ENCODE measurements around the gene DENND1A.

DNA sequence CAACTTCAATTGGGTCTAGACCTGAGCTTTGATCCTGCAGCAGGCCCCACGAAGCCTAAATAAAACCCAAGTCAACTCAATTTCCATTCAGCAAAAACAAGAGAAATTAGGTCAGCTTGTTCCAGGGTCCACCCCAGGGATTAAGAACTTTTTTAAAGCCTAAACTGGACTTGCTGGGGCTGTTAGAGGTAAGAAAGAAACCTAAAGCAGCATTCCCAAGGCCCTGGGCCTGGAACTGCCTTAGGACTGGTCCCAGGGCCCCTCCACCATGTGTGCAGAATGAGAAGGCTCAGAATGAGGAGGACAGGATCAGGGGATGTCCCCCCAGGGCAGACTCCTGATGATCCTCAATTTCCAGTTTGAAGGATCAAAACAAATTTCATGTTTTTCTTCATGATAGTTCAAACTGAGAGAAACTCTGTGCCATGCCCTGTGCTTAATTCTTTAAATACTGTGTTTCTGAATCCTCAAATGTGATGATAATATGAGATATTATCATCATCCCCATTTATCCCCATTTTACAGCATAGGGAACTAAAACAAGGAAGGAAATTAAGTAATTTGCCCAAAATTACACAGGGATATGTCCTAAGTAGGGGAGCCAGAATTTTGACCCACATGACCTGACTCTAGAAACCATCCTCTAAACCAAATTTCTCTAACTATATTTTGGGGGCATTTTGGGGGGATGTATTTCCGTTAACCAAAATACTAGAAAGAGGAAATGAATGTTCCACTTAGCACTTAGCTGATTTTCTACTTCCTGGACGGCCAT is 64.5 kb downstream of the DENND1A start:
- TF ChIP-seq CTCF (IDR thresholded peaks at IDR 0.05; ENCODE audit: insufficient read depth, low read depth, low read length) (no peak), EZH2 (IDR thresholded peaks at IDR 0.05; ENCODE audit: insufficient read depth, low read length) (no peak)

All from astrocyte (in vitro differentiated cells and primary cell).